IMR-90 (cell line): ENCODE measurements around the gene UCP1. TPM values are rescaled to one million over a fixed set of nuclear protein-coding genes. Genes with fewer than 3 reads are reported as not detected.

ENCODE experiments used
- ATAC-seq: fragments of 200-7000 bp; cut with Tn5 transposase; 2 replicates; pipeline ENCODE4 v1.9.1; 2020; ENCODE audit warnings: low read depth, mild to moderate bottlenecking, moderate library complexity
- BruUV-seq: library from RNA; stranded (reverse); fragments of 400-500 nt; replicated peaks from 2 replicates; lab custom pipeline; 2021; lab: Mats Ljungman, UMichigan
- CTCF ChIA-PET: fragments of 300-600 bp; formaldehyde crosslinking; extraction: SDS; loops from one replicate; lab custom pipeline; 2021; ENCODE audit warnings: antibody characterized with exemption; lab: Yijun Ruan, JAX
- POLR2A ChIA-PET: fragments of 300-600 bp; sonication (Branson Sonifier 250); formaldehyde crosslinking; loops from one replicate; lab custom pipeline; 2022; ENCODE audit warnings: antibody characterized with exemption; ENCODE audit not compliant: unreplicated experiment; lab: Charles Lee
- DNase-seq: peaks from one replicate; pipeline ENCODE4 v3.0.0; 2013
- H2AFZ ChIP-seq: replicated peaks from 2 replicates; pipeline ENCODE3; 2013; ENCODE audit warnings: low read length, mild to moderate bottlenecking; ENCODE audit not compliant: poor library complexity
- H2AK5ac ChIP-seq: 2 replicates; pipeline ENCODE4 v1.6.1; 2013; ENCODE audit warnings: low read depth, low read length, inconsistent platforms
- H2AK9ac ChIP-seq: replicated peaks from 2 replicates; pipeline ENCODE3; 2013; ENCODE audit warnings: mild to moderate bottlenecking, low read depth, low read length, moderate library complexity; ENCODE audit not compliant: poor library complexity
- H2BK120ac ChIP-seq: 2 replicates; pipeline ENCODE4 v1.6.1; 2013; ENCODE audit warnings: low read depth, low read length, inconsistent platforms
- H2BK15ac ChIP-seq: 3 replicates; pipeline ENCODE4 v1.6.1; 2013; ENCODE audit warnings: low read depth, low read length, inconsistent platforms
- H2BK20ac ChIP-seq: 2 replicates; pipeline ENCODE4 v1.6.1; 2013; ENCODE audit warnings: low read depth, mild to moderate bottlenecking, inconsistent platforms, low read length, moderate library complexity
- H2BK5ac ChIP-seq: 2 replicates; pipeline ENCODE4 v1.6.1; 2013; ENCODE audit warnings: mild to moderate bottlenecking, low read depth, low read length, inconsistent platforms; ENCODE audit not compliant: poor library complexity, severe bottlenecking
- H3K14ac ChIP-seq: replicated peaks from 2 replicates; pipeline ENCODE4 v1.6.1; 2013; ENCODE audit warnings: low read depth, low read length, inconsistent platforms
- H3K18ac ChIP-seq: 2 replicates; pipeline ENCODE4 v1.6.1; 2013; ENCODE audit warnings: low read depth, low read length, control low read depth
- H3K23ac ChIP-seq: 2 replicates; pipeline ENCODE4 v1.6.1; 2013; ENCODE audit warnings: low read depth, low read length, inconsistent platforms
- H3K27ac ChIP-seq: 2 replicates; pipeline ENCODE4 v1.5.1; 2013; ENCODE audit warnings: mild to moderate bottlenecking, control low read depth, low read length; ENCODE audit not compliant: insufficient read depth
- H3K27me3 ChIP-seq: 2 replicates; pipeline ENCODE4 v1.6.1; 2013; ENCODE audit warnings: low read length; ENCODE audit not compliant: control insufficient read depth, insufficient read depth
- H3K36me3 ChIP-seq: 2 replicates; pipeline ENCODE4 v1.6.1; 2013; ENCODE audit warnings: low read length, mixed read lengths; ENCODE audit not compliant: control insufficient read depth, insufficient read depth
- H3K4ac ChIP-seq: 2 replicates; pipeline ENCODE4 v1.6.1; 2013; ENCODE audit warnings: low read depth, low read length, inconsistent platforms
- H3K4me1 ChIP-seq: 2 replicates; pipeline ENCODE4 v1.6.1; 2013; ENCODE audit warnings: low read length, mixed read lengths; ENCODE audit not compliant: control insufficient read depth, insufficient read depth
- H3K4me2 ChIP-seq: 2 replicates; pipeline ENCODE4 v1.6.1; 2013; ENCODE audit warnings: low read depth, mild to moderate bottlenecking, control low read depth, low read length, moderate library complexity
- H3K4me3 ChIP-seq: 2 replicates; pipeline ENCODE4 v1.5.1; 2013; ENCODE audit warnings: low read depth, mild to moderate bottlenecking, control low read depth, low read length, moderate library complexity; ENCODE audit not compliant: insufficient read depth
- H3K56ac ChIP-seq: 2 replicates; pipeline ENCODE4 v1.6.1; 2013; ENCODE audit warnings: low read length, inconsistent platforms; ENCODE audit not compliant: insufficient read depth; ENCODE audit errors: extremely low read depth
- H3K79me1 ChIP-seq, 2 experiments: 2 replicates each; pipeline ENCODE4 v1.6.1; 2013; ENCODE audit warnings: low read length in 2 of 2, inconsistent platforms in 1 of 2, low read depth in 1 of 2
- H3K9ac ChIP-seq: 2 replicates; pipeline ENCODE4 v1.6.1; 2013; ENCODE audit warnings: low read depth, low read length, control low read depth
- H3K9me1 ChIP-seq: 2 replicates; pipeline ENCODE4 v1.6.1; 2013; ENCODE audit warnings: low read length, inconsistent platforms; ENCODE audit not compliant: insufficient read depth
- H3K9me3 ChIP-seq: 2 replicates; pipeline ENCODE4 v1.6.1; 2013; ENCODE audit warnings: low read length; ENCODE audit not compliant: control insufficient read depth, insufficient read depth
- H4K20me1 ChIP-seq: 2 replicates; pipeline ENCODE4 v1.6.1; 2013; ENCODE audit warnings: low read length, inconsistent platforms; ENCODE audit not compliant: insufficient read depth
- H4K5ac ChIP-seq: 2 replicates; pipeline ENCODE4 v1.6.1; 2013; ENCODE audit warnings: mild to moderate bottlenecking, low read depth, low read length, control low read depth
- H4K8ac ChIP-seq, 2 experiments: 2 replicates each; pipeline ENCODE4 v1.6.1; 2013; ENCODE audit warnings: low read depth in 2 of 2, low read length in 2 of 2, control low read depth in 1 of 2, inconsistent platforms in 1 of 2
- H4K91ac ChIP-seq: 2 replicates; pipeline ENCODE4 v1.6.1; 2013; ENCODE audit warnings: low read depth, low read length, inconsistent platforms; ENCODE audit not compliant: insufficient read depth
- BHLHE40 ChIP-seq: fragments of 150-350 bp; IDR thresholded peaks from 2 replicates; pipeline ENCODE4 v1.6.1; 2016; ENCODE audit warnings: mild to moderate bottlenecking, low read depth, low read length
- CEBPB ChIP-seq: IDR thresholded peaks from 2 replicates; pipeline ENCODE4 v1.6.1; 2012; ENCODE audit warnings: low read depth, low read length, improper control_type of control experiment
- CHD1 ChIP-seq: IDR thresholded peaks from 2 replicates; pipeline ENCODE4 v1.6.1; 2012; ENCODE audit warnings: low read depth, low read length, improper control_type of control experiment
- FOS ChIP-seq: fragments of 150-350 bp; IDR thresholded peaks from 2 replicates; pipeline ENCODE4 v1.6.1; 2016; ENCODE audit warnings: low read depth, low read length
- MAFK ChIP-seq: IDR thresholded peaks from 2 replicates; pipeline ENCODE4 v1.6.1; 2012; ENCODE audit warnings: low read depth, low read length, improper control_type of control experiment
- MXI1 ChIP-seq: IDR thresholded peaks from 2 replicates; pipeline ENCODE4 v1.6.1; 2012; ENCODE audit warnings: low read depth, mild to moderate bottlenecking, low read length, moderate library complexity, borderline replicate concordance
- NFE2L2 ChIP-seq: fragments of 150-350 bp; IDR thresholded peaks from 2 replicates; pipeline ENCODE4 v1.6.1; 2016; ENCODE audit warnings: low read depth, mild to moderate bottlenecking, low read length
- POLR2A ChIP-seq: IDR thresholded peaks from 2 replicates; pipeline ENCODE4 v1.6.1; 2012; ENCODE audit warnings: mild to moderate bottlenecking, low read depth, low read length
- RCOR1 ChIP-seq: IDR thresholded peaks from 2 replicates; pipeline ENCODE4 v1.6.1; 2012; ENCODE audit warnings: mild to moderate bottlenecking, low read length, improper control_type of control experiment; ENCODE audit not compliant: insufficient replicate concordance
- RFX5 ChIP-seq: IDR thresholded peaks from 2 replicates; pipeline ENCODE4 v1.8.0; 2012; ENCODE audit warnings: low read depth, mild to moderate bottlenecking, low read length, moderate library complexity
- SMC3 ChIP-seq: fragments of 150-350 bp; IDR thresholded peaks from 2 replicates; pipeline ENCODE4 v1.6.1; 2016; ENCODE audit warnings: low read depth, mild to moderate bottlenecking, antibody characterized with exemption, low read length, moderate library complexity
- USF2 ChIP-seq: fragments of 150-350 bp; IDR thresholded peaks from 2 replicates; pipeline ENCODE4 v1.6.1; 2017; ENCODE audit warnings: mild to moderate bottlenecking, antibody characterized with exemption, low read length, low read depth
- WGBS, 2 experiments: methylation state at CpG; one replicate each; pipeline versions ENCODE4 v1.1.5 to v1.1.7; 2013; ENCODE audit warnings: missing lambda C conversion rate in 2 of 2; ENCODE audit not compliant: insufficient read length in 1 of 2; ENCODE audit errors: extremely low coverage in 2 of 2; 5-methylcytosine and 5-hydroxymethylcytosine counted together
- dilution Hi-C: fragments of 300-500 bp; cut with HindIII; formaldehyde crosslinking; loops from one replicate; pipeline ENCODE4 v1.14.3; 2018; ENCODE audit warnings: low sequenced_read_pairs; ENCODE audit not compliant: unreplicated experiment
- in situ Hi-C: fragments of 300-500 bp; cut with MboI; formaldehyde crosslinking; loops from 3 replicates; pipeline ENCODE4 v1.14.3; 2019; ENCODE audit warnings: low sequenced_read_pairs, inconsistent platforms, mixed read lengths
- intact Hi-C: fragments of 100-400 bp; cut with micrococcal nuclease; formaldehyde crosslinking; loops from 2 replicates; pipeline ENCODE4 v1.10.0; 2022
- polyA plus RNA-seq, 3 experiments: library from polyadenylated mRNA; depleted of rRNA; stranded (reverse); fragments of >200 nt; gene quantifications; 2 replicates each; pipeline ENCODE4 v1.2.3, GENCODE V29; 2012; ENCODE audit warnings: low replicate concordance in 1 of 3
- total RNA-seq: library from RNA; depleted of rRNA; stranded (reverse); fragments of >200 nt; gene quantifications from 2 replicates; pipeline ENCODE4 v1.2.3, GENCODE V29; 2012

Gene UCP1
- total and polyA plus RNA-seq, 2 of the 4 experiments (the other 2 are of a cell fraction) = not detected

GRCh38 chr4:140584439-140584838 lies 15.7 kb upstream of the UCP1 start:
- ATAC-seq = no peak
- no peak overlapping the region for H3K23ac ChIP-seq
- H4K5ac ChIP-seq = no peak overlapping the region
- no peaks in the 10 kb centered on the region for H3K4me1 ChIP-seq
- no peaks in the 10 kb centered on the region for H3K9me1 ChIP-seq
- no peak overlapping the region for H3K9ac ChIP-seq
- H4K20me1 ChIP-seq = no peaks in the 10 kb centered on the region
- in situ Hi-C loops (no loop called here), intact Hi-C loops (no loop called here), dilution Hi-C loops (no loop called here)
- no CpG with 5 or more reads among the region's 1 CpG for WGBS, 2 experiments
- no peak overlapping the region for H2BK20ac ChIP-seq
- H3K79me1 ChIP-seq = no peaks in the 10 kb centered on the region
- H2AFZ ChIP-seq = no peak overlapping the region
- no peak overlapping the region for H3K14ac ChIP-seq
- TF ChIP-seq NFE2L2 (no peak), RFX5 (no peak), RCOR1 (no peak), MAFK (no peak), POLR2A (no peak), FOS (no peak), MXI1 (no peak), CEBPB (no peak), CHD1 (no peak), SMC3 (no peak), BHLHE40 (no peak), USF2 (no peak)
- no peak overlapping the region for H4K91ac ChIP-seq
- no peak overlapping the region for H3K56ac ChIP-seq
- H3K4ac ChIP-seq = no peak overlapping the region
- ChIA-PET CTCF (no interaction called here), POLR2A (no interaction called here)
- DNase-seq = no peak
- BruUV-seq = no TSS peak
- no peak overlapping the region for H2AK9ac ChIP-seq
- H3K27me3 ChIP-seq = peaks cover 35% of the 10 kb centered on the region
- no peak overlapping the region for H2BK120ac ChIP-seq
- no peak overlapping the region for H2AK5ac ChIP-seq
- H3K9me3 ChIP-seq = no peaks in the 10 kb centered on the region
- no peak overlapping the region for H3K4me2 ChIP-seq
- no peak overlapping the region for H2BK15ac ChIP-seq
- H3K27ac ChIP-seq = no peak overlapping the region
- H3K4me3 ChIP-seq = no peak overlapping the region
- H4K8ac ChIP-seq = no peak overlapping the region
- no peaks in the 10 kb centered on the region for H3K36me3 ChIP-seq
- H2BK5ac ChIP-seq = no peak overlapping the region
- no peak overlapping the region for H3K18ac ChIP-seq
